ENCODE results near the gene HYKK. TPM values are rescaled to one million over a fixed set of nuclear protein-coding genes. Genes with fewer than 3 reads are reported as not detected.

The HYKK gene
- total and polyA plus RNA-seq, 2 of the 13 experiments (the other 11 are each of a cell fraction or from before 2014, with no cell fraction given), result 3.5 to 5.4 TPM

DNA sequence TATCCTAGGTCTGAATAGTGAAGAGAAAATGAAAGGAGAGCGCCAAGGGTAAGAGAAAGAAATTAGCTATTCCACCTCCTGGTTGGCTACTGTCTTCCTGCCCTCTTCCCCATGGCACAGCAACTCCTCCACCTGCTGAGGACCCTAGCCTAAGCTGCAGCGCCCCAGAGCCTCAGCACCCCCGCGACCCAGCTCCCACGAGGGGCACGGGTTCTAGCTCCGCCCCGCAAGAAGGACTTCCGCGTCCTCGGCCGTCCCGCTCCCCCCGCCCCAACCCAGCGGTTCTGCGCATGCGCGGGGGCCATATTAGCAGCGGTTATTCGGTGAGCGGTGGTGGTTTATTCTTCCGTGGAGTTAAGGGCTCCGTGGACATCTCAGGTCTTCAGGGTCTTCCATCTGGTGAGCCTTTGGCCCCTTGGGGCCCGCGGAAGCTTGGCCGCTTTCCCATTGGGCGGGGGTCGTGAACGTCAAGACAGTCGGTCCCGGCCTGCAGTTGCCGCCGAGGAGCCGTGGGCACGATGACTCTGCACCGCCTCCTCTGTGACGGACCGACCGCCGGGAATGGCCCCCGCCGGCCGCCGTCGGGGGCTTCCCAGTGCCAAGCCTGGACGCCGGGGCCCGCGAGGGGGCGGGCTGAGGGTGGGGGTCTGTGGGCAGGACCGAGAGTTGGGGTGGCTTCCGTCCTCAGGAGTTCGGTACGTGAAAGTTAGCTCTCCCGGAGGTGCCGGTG lies 32.9 kb downstream of the HYKK start, which contains the start of gene PSMA4 (continued):
- TF ChIP-seq, protein P1, sequence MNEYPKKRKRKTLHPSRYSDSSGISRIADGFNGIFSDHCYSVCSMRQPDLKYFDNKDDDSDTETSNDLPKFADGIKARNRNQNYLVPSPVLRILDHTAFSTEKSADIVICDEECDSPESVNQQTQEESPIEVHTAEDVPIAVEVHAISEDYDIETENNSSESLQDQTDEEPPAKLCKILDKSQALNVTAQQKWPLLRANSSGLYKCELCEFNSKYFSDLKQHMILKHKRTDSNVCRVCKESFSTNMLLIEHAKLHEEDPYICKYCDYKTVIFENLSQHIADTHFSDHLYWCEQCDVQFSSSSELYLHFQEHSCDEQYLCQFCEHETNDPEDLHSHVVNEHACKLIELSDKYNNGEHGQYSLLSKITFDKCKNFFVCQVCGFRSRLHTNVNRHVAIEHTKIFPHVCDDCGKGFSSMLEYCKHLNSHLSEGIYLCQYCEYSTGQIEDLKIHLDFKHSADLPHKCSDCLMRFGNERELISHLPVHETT (CRISPR knock-in tag; conservative IDR thresholded peaks at IDR 0.05), result no peak
- TF ChIP-seq ZNF609 (CRISPR knock-in tag; IDR thresholded peaks at IDR 0.05; ENCODE audit: borderline replicate concordance) (no peak), ETV5 (CRISPR knock-in tag; IDR thresholded peaks at IDR 0.05; ENCODE audit: borderline replicate concordance) (peak; percentile 39; the same call in 1 of the 2 replicates), ARNT (IDR thresholded peaks at IDR 0.05) (no peak), NFE2 (CRISPR knock-in tag; IDR thresholded peaks at IDR 0.05) (no peak), TEF (CRISPR knock-in tag; IDR thresholded peaks at IDR 0.05) (no peak), HMGXB3 (CRISPR knock-in tag; IDR thresholded peaks at IDR 0.05; ENCODE audit: borderline replicate concordance) (peak; percentile 43; the same call in 1 of the 2 replicates), REXO4 (CRISPR knock-in tag; IDR thresholded peaks at IDR 0.05; ENCODE audit: borderline replicate concordance) (no peak), PHF5A (CRISPR knock-in tag; IDR thresholded peaks at IDR 0.05; ENCODE audit: low read depth, unreplicated experiment) (no peak), CBFB (CRISPR knock-in tag; IDR thresholded peaks at IDR 0.05) (no peak; the same call in 1 of the 2 replicates), FOXK1 (CRISPR knock-in tag; IDR thresholded peaks at IDR 0.05; ENCODE audit: borderline replicate concordance, low read depth) (peak; percentile 50; the same call in 1 of the 2 replicates)
- TF ChIP-seq, protein P2, sequence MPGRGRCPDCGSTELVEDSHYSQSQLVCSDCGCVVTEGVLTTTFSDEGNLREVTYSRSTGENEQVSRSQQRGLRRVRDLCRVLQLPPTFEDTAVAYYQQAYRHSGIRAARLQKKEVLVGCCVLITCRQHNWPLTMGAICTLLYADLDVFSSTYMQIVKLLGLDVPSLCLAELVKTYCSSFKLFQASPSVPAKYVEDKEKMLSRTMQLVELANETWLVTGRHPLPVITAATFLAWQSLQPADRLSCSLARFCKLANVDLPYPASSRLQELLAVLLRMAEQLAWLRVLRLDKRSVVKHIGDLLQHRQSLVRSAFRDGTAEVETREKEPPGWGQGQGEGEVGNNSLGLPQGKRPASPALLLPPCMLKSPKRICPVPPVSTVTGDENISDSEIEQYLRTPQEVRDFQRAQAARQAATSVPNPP (CRISPR knock-in tag; IDR thresholded peaks at IDR 0.05), result no peak; the same call in 1 of the 2 replicates
- TF ChIP-seq, protein P3, sequence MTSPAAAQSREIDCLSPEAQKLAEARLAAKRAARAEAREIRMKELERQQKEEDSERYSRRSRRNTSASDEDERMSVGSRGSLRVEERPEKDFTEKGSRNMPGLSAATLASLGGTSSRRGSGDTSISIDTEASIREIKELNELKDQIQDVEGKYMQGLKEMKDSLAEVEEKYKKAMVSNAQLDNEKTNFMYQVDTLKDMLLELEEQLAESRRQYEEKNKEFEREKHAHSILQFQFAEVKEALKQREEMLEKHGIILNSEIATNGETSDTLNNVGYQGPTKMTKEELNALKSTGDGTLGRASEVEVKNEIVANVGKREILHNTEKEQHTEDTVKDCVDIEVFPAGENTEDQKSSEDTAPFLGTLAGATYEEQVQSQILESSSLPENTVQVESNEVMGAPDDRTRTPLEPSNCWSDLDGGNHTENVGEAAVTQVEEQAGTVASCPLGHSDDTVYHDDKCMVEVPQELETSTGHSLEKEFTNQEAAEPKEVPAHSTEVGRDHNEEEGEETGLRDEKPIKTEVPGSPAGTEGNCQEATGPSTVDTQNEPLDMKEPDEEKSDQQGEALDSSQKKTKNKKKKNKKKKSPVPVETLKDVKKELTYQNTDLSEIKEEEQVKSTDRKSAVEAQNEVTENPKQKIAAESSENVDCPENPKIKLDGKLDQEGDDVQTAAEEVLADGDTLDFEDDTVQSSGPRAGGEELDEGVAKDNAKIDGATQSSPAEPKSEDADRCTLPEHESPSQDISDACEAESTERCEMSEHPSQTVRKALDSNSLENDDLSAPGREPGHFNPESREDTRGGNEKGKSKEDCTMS (CRISPR knock-in tag; conservative IDR thresholded peaks at IDR 0.05), result no peak

Measured in HepG2 (cell line).